ENCODE measurements around the gene ZNF14.
"Not testable (repeated sequence)": the region's sequence is repeated elsewhere in the genome, so short reads cannot be mapped to it uniquely, and the experiment has no call there.

Gene ZNF14

DNA sequence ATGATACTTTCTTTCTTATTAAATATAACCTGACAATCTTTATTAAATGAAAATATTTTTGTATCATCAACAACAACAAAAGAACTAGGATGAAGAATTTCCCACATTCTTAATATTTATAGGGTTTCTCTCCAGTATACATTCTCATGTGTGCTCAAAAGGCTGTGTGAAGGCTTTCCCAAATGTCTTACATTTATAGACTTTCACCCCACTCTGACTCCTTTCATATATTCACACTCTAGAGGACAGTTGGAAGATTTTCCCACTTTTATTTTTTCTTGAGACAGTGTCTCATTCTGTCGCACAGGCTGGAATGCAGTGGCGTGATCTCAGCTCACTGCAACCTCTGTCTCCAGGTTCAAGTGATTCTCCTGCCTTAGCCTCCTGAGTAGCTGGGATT is 22.4 kb downstream of the ZNF14 start:
- TF ChIP-seq, protein P1, sequence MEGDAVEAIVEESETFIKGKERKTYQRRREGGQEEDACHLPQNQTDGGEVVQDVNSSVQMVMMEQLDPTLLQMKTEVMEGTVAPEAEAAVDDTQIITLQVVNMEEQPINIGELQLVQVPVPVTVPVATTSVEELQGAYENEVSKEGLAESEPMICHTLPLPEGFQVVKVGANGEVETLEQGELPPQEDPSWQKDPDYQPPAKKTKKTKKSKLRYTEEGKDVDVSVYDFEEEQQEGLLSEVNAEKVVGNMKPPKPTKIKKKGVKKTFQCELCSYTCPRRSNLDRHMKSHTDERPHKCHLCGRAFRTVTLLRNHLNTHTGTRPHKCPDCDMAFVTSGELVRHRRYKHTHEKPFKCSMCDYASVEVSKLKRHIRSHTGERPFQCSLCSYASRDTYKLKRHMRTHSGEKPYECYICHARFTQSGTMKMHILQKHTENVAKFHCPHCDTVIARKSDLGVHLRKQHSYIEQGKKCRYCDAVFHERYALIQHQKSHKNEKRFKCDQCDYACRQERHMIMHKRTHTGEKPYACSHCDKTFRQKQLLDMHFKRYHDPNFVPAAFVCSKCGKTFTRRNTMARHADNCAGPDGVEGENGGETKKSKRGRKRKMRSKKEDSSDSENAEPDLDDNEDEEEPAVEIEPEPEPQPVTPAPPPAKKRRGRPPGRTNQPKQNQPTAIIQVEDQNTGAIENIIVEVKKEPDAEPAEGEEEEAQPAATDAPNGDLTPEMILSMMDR (IDR thresholded peaks at IDR 0.05; ENCODE audit: borderline replicate concordance, control extremely low read depth, extremely low read depth, insufficient read depth, missing control alignments), result no peak
- no peak for DNase-seq (ENCODE audit: low spot score)
- in situ Hi-C loops (cut with MboI; ENCODE audit: low sequenced_read_pairs, unreplicated experiment), result no loop called here

GRCh38 chr19:19704836-19705235 is 28.1 kb downstream of the ZNF14 start:
- no peak for DNase-seq (ENCODE audit: low spot score)
- TF ChIP-seq, protein P1 (IDR thresholded peaks at IDR 0.05; ENCODE audit: borderline replicate concordance, control extremely low read depth, extremely low read depth, insufficient read depth, missing control alignments), result no peak
- in situ Hi-C loops (cut with MboI; ENCODE audit: low sequenced_read_pairs, unreplicated experiment), result no loop called here

DNA sequence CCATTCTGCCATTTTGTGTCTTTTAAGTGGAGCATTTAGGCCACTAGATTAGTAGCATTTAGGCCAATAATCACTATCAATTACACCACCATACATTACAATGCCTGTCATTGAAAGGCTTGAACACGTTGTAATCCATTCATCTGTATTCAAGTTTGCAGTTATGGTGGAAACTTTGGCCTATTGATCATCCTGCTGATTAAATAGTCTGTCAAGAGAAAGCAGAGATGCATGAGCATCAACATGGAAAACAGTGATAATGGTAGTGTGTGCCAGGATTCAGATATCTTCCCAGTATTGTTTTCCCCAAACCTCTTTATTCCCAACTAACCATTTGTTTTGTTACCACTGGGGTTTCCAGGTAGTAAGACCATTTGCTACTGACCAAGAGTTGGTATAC is 32.4 kb downstream of the ZNF14 start:
- in situ Hi-C loops (cut with MboI; ENCODE audit: low sequenced_read_pairs, unreplicated experiment); DNase-seq (ENCODE audit: low spot score): not testable (repeated sequence)

DNA sequence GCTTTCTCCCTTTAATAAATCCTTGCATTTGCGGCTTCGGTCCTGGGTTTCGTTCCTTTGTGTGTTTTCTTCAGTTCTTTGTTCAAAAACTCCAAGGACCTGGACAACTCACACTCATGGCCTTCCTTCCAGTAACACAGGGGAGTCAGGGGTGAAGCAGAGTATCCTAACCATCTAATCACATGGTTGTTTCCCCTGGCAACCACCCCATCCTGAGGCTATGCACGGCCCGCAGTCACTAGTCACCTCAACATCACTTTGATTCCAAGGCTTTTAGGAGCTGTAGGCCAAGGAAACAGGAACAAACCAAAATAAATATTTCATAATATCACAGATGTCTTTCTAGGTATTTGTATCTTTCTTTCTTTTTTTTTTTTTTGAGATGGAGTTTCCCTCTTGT is 35.3 kb downstream of the ZNF14 start:
- in situ Hi-C loops (cut with MboI; ENCODE audit: low sequenced_read_pairs, unreplicated experiment), result no loop called here

GRCh38 chr19:19696386-19696785 is 36.5 kb downstream of the ZNF14 start:
- in situ Hi-C loops (cut with MboI; ENCODE audit: low sequenced_read_pairs, unreplicated experiment), result no loop called here
- no peak for DNase-seq (ENCODE audit: low spot score)

More for the DNA sequence above, 35.3 kb downstream of the ZNF14 start:
- TF ChIP-seq, protein P1 (IDR thresholded peaks at IDR 0.05; ENCODE audit: borderline replicate concordance, control extremely low read depth, extremely low read depth, insufficient read depth, missing control alignments), result no peak
- DNase-seq (ENCODE audit: low spot score), result no peak

GRCh38 chr19:19691683-19692082 is 41.2 kb downstream of the ZNF14 start:
- in situ Hi-C loops (cut with MboI; ENCODE audit: low sequenced_read_pairs, unreplicated experiment), result no loop called here
- DNase-seq (ENCODE audit: low spot score), result no peak
- TF ChIP-seq, protein P1 (IDR thresholded peaks at IDR 0.05; ENCODE audit: borderline replicate concordance, control extremely low read depth, extremely low read depth, insufficient read depth, missing control alignments), result no peak

More at GRCh38 chr19:19696386-19696785, 36.5 kb downstream of the ZNF14 start:
- TF ChIP-seq, protein P1 (IDR thresholded peaks at IDR 0.05; ENCODE audit: borderline replicate concordance, control extremely low read depth, extremely low read depth, insufficient read depth, missing control alignments), result no peak

DNA sequence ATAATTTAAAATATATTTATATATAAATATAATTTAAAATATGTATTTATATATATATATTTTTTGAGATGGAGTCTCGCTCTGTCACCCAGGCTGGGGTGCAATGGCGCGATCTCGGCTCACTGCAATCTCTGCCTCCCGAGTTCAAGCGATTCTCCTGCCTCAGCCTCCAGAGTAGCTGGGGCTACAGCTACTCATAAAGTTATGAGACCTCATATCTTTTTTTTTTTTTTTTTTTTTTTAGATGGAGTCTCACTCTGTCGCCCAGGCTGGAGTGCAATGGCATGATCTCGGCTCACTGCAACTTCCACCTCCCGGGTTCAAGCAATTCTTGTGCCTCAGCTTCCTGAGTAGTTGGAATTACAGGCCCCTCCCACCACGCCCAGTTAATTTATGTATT is 43.9 kb downstream of the ZNF14 start:
- in situ Hi-C loops (cut with MboI; ENCODE audit: low sequenced_read_pairs, unreplicated experiment); DNase-seq (ENCODE audit: low spot score): not testable (repeated sequence)

DNA sequence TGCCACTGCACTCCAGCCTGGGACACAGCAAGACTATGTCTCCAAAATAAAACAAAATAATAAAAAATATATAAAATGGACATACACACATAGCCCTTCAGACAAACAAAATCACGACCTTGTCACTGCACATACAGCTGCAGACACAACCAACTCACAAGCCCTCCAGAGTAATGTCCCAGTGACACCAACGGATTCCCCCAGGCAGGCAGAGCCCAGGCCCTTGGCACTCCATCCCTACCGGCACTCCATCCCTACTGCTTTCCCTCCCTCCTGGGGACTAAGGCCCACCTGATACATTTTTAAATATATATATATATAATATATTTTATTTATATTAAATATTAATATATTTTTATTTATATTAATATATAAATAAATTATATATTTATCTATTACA is 45.8 kb downstream of the ZNF14 start:
- no peak for DNase-seq (ENCODE audit: low spot score)
- in situ Hi-C loops (cut with MboI; ENCODE audit: low sequenced_read_pairs, unreplicated experiment), result no loop called here
- TF ChIP-seq, protein P1 (IDR thresholded peaks at IDR 0.05; ENCODE audit: borderline replicate concordance, control extremely low read depth, extremely low read depth, insufficient read depth, missing control alignments), result no peak

Measured in GM13976 (cell line).